ENCODE results near the gene UCKL1.
A peak's percentile ranks its signal among the peaks of the same experiment; 100 is the strongest.
"Not testable (repeated sequence)": the region's sequence is repeated elsewhere in the genome, so short reads cannot be mapped to it uniquely, and the experiment has no call there.

Gene UCKL1

DNA sequence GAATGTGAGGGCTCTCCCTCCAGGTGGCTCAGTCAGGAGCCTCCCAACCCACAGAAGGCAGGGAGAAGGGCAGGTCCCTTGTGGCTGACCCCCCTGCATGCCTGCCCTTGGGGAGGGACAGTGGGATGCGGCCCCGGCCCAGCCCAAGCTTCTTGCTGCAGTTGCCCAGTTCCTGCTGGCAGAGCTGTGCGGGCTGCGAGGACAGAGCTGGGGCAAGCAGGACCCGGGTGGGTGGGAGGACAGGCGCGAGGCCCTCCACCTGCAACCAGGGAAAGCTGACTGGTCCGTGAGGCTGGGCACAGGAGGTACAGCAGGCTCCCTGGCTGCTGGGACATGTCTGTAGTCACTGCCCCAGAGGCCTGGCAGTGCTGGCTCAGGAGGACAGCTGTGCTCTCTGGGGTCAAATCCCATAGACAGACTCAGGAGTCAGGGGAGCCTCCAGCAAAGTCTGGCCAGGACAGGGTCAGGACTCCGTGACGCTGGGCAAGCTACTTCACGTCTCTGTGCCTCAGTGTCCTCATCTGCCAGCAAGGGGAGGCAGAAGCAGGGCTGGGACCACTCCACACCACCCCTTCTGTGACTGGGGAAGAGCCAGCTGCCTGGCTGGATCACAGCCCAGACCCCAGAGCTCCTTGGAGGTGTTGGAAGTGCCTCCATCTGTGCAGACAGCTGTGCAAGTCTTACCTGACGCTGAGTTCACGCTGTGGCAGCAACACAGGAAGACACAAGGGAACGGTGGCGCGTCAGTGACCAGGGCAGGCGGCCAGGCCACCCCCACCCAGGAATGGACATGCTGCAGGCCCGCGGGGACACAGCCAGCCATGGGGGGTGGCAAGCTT lies 13.0 kb downstream of the UCKL1 start:
- no peak for DNase-seq

DNA sequence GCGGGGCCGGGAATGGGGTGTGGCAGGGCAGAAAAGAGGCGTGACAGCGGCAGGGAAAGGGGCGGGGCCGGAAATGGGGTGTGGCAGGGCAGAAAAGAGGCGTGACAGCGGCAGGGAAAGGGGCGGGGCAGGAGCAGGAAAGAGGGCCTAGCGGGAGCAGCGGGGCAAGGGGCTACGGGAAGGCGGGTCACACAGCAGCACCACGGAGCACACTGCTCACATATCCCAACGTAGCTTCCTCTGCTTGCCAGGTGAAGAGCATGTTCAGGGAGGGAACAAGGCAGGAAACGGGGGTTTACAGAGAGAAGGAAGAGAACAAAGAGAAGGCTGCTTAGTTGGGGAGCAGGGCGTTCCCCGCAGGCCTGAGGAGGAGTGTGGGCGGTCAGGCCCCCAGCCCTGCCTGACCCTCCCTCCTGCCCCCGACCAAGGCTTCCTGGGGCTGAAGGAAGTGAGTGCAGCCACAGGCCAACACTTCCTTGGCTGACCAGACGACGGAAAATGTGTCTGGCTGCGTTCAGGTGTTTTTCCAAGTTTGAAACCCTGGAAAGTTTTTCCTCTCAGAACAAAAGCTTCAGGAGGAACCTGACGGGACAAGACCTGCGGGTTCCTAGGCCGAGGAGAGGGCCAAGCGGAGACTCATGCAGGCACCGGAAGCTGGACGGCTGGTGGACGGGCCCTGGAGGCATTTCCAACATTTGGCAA lies 13.8 kb downstream of the UCKL1 start:
- DNase-seq = no peak

DNA sequence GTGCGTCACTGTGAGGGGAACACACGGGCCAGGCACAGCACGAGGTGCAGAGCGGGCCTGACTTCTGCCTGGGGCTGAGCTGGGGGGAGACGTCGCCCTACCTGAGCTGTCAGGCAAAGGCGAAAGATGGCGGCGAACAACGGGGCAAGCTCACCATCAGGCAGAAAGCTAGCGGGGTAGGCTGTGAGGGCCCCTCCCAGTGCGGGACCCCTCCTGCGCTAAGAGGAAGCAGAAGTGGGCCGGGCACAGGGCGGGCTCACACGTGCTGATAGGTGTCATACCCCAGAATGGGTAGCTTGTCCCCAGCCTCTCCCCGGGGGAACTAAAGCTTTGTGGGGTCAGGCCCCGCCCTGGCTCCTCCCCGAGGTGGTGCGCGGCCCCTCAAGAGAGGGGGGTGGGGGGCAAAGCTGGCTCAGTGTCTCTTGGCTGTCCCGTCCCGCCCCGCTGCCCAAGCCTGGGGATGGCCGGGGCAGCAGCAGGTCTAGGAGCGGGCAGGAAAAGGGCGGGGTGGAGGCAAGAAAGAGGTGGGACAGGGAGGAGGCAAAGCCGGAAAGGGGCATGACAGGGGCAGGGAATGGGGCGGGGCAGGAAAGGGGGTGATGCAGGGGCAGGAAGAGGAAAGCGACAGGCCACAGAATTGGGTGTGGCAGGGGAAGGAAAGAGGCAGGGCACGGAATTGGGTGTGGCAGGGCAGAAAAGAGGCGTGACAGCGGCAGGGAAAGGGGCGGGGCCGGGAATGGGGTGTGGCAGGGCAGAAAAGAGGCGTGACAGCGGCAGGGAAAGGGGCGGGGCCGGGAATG lies 14.7 kb downstream of the UCKL1 start:
- peak; percentile 48 for DNase-seq

DNA sequence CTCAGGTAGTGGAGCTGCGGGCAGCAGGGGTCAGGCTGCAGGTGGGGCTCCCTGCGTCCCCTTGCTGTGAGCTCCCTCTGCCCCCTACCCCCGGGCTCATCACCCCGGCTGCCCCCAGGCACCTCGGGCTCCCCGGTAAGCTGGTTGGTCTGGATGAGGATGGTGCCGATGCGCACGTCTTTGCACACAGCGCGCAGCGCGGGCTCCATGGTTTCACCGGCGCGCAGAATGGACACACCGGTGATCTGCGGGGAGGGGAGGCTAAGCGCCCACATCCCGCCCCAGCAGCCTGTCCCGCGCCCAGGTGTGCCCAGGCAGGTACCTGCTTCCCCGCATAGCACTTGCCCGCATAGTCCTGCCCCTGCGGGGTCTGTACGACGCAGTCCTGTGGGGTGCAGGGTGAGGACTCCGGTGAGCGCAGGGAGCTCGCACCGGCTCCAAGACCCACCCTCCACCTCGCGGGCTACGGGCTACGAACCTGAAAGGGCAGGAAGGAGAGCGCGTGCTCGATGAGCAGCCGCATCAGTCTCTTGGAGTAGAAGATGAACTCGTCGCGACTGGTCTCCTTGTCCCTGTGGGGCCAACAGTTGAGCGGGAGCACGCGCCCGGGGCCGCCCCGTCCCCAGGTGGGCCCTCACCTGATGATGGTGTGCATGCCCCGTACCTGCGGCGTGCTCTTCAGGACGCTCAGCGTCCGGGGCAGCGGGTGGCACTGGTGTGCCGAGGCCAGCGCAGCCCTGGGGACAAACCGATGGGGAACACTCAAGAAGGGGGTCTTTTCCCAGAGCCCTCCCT lies 15.5 kb downstream of the UCKL1 start:
- DNase-seq = no peak

DNA sequence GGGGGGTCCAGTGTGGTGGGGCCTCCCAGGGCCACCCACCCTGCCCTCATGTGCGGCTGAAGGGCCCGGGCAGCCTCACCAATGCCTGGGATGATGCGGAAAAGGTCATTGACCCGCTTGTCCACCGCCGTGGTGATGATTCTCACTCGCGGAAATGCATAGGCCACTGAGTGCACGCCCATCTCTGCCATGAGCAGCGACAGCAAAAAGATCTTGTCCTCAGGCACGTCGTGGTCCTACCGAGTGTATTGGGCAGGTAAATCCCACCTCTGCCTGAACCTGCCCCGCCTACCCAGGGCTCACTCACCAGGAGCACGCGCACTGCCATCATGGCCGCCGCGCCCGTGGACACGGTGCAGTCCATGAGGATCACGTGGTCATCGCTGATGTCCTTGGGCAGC lies 16.1 kb downstream of the UCKL1 start:
- DNase-seq = no peak

DNA sequence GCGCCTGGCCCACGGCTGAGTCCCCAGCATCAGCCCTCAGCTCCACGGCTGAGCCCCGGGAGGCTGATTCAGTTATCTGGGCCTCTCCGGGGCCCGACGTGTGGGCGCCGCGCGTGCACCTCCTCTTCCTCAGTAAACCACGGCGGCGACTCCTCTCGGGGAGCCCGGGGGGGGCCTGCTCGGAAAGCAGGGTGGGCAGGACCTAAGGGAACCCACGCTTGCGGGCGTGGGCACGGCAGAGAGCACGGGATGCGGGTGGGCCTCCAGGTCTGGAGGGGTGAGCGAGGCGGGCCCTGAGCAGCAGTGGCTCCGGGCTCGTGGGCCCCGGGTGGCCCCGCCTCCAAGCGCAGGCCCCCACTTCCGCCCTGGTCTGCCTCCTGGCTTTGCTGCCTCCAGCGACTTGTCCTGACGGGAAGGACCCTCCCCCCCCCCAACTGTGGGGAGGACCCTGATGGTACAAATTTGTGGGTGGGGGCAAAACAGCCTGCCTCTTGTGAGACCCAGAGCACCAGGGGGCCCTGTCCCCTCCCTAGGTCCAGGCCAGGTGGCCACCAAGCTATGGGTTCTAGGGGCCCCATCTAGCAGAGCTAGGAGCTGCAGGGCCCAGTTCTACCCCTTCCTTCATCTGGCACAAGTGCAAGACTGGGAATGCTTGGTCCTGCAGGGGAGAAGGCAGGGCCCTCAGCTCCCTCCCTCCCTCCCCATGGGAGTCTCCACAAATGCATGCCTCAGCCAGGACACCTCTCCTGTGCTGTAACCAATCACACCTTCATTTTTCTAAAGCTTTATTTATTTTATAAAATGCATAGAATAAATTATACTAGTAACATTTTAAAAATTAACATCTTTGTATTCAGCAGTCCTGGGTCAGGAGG lies 16.9 kb downstream of the UCKL1 start:
- DNase-seq = no peak

DNA sequence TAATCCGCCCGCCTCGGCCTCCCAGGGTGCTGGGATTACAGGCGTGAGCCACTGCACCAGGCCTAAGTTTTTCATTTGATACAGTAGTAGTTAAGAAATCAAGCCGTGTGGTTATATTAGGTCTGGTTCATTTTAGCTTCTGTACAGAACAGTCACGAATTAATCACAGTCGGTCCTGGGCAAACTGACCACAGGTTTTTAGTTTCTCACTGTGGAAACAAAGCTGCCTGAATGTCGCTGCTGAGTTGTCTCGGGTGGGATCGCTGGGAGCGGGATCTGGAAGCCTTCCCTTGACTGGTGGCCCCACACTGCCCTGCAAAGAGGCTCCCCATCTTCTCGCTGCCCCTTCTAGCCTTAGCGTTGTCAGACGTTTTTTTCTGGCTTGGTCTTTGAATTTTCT lies 18.6 kb downstream of the UCKL1 start:
- no peak for DNase-seq

DNA sequence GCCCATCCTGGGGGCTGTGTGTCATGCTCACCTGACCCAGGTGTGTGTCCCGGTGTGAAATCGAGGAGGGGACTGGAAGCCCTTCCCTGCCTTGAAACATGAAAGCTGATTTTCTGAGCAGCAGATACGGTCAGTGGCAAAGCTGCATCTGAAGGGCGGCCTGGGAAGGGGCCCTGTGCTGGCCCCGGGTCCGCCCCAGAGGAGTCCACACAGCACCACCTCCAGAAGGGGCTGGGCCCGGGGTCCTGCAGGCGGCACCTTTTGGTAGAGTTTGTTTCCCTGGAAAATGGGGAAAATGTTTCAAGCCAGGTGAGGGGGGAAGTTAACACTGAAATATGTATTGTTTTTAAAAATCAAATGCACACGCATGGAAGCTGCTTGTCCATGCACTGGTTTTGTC lies 20.8 kb downstream of the UCKL1 start:
- DNase-seq = no peak

DNA sequence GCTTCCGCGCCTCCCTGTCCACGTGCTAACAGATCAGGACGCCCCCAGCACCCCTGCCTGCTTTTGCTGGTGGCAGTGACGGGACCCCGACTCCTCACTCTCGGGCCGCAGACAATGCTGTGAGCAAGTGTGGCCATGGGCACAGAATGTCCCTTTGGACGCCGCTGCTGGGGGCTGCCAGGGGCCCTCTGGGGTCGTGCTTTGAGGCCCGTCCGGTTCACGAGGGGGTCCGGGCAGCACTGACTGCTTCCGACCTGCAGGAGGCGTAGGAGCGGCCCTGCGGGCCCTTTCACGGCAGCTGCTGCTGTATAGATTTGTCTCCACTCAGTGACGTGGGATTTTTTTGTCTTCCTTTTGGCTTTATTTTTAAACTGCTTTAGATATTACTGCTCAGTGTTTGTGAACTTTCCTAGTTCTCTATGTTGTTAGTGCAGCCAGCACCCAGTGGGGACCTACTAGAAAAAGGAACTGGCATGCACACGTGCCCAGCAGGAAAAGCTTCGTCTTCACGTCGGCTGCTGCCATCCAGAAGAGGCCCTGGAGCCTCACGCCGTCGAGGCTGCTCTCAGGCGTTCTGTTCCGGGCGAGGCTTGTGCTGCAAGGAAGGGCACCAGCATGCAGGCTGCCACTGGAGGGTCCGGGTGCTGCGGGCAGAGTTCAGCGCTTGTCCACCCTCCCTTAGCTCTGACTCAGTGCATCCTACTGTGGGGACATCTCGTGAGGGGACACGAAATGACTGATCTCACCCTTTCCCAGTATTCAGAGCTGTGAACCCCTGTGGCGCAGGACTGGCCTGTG lies 21.7 kb downstream of the UCKL1 start:
- DNase-seq = no peak

DNA sequence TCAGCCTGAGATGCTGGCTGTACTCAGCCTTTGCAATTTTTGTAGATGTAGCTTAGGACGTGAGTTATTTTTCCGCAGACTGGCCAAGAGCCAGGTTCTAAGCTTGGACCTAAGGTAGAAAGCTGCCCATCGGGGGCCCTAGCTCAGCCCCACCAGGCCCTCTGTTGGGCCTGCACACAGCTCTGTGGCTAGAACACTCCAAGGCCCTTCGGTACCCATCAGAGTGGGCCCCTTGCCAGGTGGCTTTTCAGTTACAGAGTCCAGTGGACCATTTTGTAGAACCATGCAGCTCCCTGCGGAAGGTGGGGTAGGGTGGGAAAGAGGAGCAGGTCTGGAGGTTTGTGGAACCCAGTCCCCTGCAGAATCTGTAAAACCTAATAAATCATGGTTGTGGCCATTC lies 22.6 kb downstream of the UCKL1 start:
- no peak for DNase-seq

DNA sequence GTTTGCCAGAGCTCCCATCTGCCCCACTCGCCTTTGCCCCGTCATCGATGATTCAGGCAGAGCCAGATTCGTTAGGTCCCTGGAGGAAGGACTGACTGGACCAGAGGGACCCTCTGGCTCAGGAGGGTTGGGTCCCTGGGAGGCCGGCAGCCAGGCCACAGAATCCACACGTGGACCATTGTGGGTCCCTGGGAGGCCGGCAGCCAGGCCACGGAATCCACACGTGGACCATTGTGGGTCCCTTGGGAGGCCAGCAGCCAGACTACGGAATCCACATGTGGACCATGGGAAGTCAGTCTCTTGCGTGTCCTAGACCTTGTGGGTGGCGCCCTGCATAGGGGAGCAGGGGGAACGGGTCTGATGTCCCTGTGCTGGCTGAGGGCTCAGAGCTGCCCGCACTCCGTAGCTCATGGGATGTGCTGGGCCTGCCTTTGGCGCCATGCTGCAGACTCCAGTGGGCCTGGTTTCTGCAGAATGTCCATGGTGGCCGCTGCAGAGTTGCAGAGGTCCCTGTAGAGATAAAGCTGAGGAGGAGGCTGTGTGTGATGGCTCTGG lies 23.5 kb downstream of the UCKL1 start:
- DNase-seq = no peak

DNA sequence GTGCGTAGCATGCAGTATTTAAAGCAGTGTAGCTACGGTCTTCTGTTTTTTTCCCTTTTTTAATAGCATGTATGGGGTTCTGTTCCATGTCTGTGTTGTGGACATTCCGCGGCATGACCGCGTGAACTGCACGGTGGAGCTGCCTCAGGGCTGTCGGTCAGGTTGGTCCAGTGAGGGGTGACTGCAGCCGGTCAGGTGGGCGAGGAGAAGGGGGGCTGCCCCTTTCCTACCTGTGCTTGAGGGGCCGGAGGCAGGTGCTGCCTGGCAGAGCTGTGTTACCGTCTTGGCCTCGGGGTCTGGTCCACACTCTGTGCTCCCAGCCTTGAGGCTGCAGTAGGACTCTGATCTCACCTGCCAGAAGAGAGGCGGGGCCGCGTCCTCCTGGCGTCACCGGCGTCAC lies 24.5 kb downstream of the UCKL1 start:
- no peak for DNase-seq

DNA sequence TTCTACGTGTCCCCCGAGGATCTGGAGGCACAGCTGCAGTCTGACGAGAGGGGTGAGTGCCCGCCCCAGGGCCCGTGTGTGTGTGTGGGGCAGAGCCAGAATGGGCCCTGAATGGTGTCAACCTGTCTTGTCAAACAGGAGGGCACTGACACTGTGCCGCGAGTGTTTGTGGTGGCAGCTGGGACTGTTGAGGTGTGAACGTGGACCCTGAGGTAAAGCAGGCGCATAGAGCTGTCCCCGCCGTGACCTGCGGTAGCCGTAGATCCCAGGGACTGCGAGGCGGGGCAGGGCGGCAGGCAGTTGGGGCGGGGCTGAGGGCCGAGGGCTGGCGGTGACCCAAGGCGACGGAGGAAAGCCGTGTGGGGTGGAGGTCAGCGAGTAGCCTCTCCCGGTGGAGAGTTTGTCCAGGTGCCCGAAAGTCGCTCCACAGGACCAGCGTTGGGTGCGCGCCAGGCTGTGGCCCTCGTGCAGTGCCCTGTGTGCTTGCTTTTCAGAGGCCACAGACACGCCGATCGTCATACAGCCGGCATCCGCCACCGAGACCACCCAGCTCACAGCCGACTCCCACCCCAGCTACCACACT lies 25.2 kb downstream of the UCKL1 start:
- no peak for DNase-seq

DNA sequence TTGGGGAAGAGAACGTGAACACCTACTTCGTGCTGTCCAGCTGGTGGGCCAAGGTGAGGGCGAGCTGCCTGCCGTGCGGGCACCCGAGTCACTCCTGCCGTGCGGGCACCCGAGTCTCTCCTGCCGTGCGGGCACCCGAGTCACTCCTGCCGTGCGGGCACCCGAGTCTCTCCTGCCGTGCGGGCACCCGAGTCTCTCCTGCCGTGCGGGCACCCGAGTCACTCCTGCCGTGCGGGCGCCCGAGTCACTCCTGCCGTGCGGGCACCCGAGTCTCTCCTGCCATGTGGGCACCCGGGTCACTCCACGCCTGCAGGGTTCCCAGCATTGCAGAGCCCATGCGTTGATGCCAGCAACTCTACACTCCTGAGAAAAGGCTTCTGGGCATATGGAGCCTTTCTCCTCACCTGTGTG lies 26.7 kb downstream of the UCKL1 start:
- not testable (repeated sequence) for DNase-seq

DNA sequence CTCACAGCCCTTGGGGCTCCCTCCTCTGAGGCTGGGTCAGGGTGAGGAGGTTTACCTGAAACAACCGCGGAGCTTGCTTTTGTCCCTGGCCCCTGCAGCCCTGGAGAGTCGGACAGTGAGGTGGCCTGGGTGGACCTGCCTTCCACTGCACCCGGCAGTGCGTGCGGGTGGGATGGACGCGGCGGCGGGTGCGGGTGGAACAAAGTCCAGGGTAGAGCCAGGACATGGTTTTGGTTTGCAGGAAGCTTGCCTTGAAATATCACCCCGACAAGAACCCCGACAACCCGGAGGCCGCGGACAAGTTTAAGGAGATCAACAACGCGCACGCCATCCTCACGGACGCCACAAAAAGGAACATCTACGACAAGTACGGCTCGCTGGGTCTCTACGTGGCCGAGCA lies 27.1 kb downstream of the UCKL1 start:
- no peak for DNase-seq

DNA sequence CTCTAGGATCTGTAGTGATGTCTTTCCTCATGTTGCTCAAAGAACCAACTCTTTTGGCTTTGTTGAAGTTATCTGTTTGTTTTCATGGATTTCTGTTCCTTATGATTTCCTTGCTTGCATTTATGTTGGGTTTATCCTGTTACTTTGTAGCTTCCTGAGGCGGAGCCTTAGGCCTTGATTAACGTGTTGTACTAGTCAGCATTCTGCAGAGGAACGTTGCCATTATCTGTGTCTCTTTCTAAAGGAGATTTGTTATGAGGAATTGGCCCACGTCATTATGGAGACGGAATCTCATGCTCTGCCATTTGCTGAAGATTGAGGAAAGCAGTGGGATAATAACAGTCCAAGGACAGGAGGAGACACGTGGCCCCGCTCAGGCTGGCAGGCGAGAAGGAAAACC lies 29.9 kb downstream of the UCKL1 start:
- no peak for DNase-seq

DNA sequence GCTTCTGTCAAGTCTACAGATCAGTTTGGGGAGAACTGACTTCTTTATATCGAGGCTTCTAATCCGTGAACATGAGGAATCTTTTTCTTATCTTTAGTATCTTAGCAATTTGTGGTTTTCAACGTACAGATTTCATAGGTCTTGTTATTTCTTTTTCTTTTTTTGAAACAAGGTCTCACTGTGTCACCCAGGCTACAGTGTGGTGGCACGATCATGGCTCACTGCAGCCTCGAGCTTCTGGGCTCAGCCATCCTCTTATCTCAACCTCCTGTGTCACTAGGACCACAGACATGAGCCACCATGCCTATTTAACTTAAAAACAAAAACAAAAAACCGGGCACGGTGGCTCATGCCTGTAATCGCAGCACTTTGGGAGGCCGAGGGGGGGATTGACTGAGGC lies 32.0 kb downstream of the UCKL1 start:
- no peak for DNase-seq

DNA sequence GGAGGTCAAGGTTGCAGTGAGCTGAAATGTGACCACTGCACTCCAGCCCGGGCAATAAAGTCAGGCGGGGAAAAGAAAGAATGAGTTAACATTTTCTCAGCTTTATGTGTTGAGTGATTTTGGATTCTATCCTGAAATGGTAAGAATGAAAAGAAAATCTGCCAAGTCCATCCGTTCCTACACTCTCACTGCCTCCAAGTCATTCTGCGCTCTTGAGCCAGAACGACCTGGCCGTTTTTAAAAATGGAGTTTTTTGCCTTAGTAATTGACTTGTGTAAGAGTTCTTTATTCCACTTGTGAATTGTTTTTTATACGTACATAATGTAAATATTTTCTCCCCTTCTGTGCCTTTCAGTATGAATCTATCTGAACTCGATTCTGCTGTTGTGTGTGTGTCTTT lies 32.6 kb downstream of the UCKL1 start:
- no peak for DNase-seq

DNA sequence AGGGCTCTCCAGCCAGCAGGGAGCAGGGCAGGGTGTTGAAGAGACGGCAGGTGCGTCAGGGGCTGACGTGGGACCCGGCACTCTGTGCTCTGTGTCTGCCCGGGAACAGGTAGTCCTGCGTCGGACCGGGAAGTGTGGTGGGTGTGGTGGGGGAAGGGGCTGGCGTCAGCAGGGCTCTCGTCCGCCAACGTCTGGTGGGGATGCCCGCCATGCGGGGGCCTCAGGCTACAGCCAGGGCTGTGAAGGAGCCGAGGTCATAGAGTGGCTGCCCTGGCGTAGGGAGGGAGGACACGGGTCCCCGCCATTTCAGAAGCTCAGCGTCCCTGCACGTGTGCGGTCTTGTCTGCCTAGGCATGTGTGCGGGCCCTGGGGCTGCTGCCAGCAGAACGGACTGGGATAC lies 36.0 kb downstream of the UCKL1 start:
- DNase-seq = no peak

DNA sequence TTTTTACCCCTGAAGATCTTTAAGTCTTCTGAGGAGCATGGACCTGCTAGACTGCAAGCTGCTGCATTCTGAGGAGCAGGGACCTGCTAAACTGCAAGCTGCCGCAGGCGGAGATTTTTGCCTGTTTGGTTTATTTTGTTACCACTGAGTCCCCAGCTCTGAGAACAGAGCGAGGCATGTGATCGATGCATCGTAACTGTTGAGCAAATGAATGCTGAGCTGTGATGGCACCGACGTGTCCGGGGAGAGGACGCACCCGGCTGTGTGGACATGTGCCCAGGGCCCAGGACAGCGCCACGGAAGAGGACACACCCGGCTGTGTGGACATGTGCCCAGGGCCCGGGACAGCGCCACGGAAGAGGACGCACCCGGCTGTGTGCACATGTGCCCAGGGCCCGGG lies 37.1 kb downstream of the UCKL1 start:
- DNase-seq = no peak

Data from activated naive CD4-positive, alpha-beta T cell treated with anti-CD3 and anti-CD28 coated beads, Interleukin-2, amount 50 U/mL, for 16 hours (primary cell).